ENCODE data around the gene ARHGAP4.

DNA sequence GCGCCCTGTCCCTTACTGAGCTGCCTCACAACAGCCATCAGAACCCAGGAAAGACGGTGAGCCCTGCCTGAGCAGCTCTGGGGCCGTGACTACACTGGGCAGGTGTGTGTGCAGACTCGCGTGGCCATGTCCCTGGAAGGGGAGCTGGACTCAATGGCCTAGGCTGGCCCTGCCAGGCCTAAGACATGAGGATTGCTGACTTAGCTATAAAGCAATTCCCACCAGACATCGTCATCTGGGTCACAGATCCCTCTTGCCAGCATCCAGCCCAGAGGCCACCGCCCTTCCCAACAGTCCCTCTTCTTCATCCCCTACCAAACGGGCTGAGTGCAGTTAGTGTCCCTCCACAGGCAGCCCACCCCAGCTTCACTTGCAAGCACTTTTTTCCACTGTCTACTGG, 5.1 kb upstream of the ARHGAP4 start:
- TF ChIP-seq, protein P1, sequence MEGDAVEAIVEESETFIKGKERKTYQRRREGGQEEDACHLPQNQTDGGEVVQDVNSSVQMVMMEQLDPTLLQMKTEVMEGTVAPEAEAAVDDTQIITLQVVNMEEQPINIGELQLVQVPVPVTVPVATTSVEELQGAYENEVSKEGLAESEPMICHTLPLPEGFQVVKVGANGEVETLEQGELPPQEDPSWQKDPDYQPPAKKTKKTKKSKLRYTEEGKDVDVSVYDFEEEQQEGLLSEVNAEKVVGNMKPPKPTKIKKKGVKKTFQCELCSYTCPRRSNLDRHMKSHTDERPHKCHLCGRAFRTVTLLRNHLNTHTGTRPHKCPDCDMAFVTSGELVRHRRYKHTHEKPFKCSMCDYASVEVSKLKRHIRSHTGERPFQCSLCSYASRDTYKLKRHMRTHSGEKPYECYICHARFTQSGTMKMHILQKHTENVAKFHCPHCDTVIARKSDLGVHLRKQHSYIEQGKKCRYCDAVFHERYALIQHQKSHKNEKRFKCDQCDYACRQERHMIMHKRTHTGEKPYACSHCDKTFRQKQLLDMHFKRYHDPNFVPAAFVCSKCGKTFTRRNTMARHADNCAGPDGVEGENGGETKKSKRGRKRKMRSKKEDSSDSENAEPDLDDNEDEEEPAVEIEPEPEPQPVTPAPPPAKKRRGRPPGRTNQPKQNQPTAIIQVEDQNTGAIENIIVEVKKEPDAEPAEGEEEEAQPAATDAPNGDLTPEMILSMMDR (IDR thresholded peaks at IDR 0.05), result no peak
- no peak for TF ChIP-seq POLR2A (IDR thresholded peaks at IDR 0.05)

Measured in heart left ventricle (tissue), 13 donors.